Measurements from ENCODE around the gene RABAC1.

The RABAC1 gene

DNA sequence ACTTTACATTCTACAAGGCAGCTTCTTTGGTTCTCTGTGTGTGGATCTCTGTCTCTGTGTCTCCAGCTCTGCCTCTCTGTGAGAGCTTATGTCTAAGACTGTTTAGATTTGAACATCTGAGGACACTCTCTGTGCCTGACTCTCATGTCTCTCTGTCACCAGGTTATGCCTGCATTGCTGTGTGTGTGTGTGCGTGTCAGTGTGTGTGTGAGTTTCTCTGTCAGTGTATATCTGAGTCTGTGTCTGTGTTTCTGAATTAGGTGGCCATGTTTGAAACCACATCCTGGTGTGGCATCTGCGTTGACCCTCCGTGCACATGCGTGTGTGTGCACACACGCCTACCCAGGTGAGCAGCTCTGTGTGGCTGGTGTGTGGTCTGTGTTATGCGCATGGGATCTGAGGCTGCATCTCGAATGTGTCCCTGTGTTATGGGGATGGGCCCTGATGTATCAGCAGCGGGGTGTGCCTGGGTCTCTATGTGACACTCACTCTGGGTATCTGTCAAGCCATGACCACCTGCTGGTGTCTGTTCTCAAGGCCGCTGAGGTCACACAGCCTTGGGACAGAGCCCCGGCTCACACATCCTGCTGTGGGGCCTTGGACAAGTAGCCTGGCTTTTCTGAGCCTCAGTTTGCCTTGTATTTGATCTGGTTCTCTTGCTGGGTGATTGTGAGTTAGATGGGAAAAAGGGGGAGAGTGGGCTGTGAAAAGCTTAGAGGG, 28.2 kb upstream of the RABAC1 start:
- H3K79me2 ChIP-seq (ENCODE audit: control insufficient read depth, low read length) = peaks cover 2% of the 10 kb centered on the region
- H3K27ac ChIP-seq (ENCODE audit: low read depth, low read length) = no peak overlapping the region
- H3K9me3 ChIP-seq (ENCODE audit: control insufficient read depth, insufficient read depth, low read length) = no peaks in the 10 kb centered on the region
- peaks cover 26% of the 10 kb centered on the region for H3K36me3 ChIP-seq (ENCODE audit: control insufficient read depth, low read length)
- TF ChIP-seq EZH2phosphoT487 (IDR thresholded peaks at IDR 0.05; ENCODE audit: borderline replicate concordance, low read length) = no peak
- TF ChIP-seq, protein P1, sequence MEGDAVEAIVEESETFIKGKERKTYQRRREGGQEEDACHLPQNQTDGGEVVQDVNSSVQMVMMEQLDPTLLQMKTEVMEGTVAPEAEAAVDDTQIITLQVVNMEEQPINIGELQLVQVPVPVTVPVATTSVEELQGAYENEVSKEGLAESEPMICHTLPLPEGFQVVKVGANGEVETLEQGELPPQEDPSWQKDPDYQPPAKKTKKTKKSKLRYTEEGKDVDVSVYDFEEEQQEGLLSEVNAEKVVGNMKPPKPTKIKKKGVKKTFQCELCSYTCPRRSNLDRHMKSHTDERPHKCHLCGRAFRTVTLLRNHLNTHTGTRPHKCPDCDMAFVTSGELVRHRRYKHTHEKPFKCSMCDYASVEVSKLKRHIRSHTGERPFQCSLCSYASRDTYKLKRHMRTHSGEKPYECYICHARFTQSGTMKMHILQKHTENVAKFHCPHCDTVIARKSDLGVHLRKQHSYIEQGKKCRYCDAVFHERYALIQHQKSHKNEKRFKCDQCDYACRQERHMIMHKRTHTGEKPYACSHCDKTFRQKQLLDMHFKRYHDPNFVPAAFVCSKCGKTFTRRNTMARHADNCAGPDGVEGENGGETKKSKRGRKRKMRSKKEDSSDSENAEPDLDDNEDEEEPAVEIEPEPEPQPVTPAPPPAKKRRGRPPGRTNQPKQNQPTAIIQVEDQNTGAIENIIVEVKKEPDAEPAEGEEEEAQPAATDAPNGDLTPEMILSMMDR (IDR thresholded peaks at IDR 0.05; ENCODE audit: low read depth, low read length, poor library complexity, severe bottlenecking) = no peak
- H3K4me3 ChIP-seq (ENCODE audit: low read length) = no peak overlapping the region
- 0 out of 2 replicates have a peak, but pooled peaks cover under 1% of the 10 kb centered on the region for H4K20me1 ChIP-seq (ENCODE audit: control insufficient read depth, insufficient read depth, low read depth, low read length)
- no peaks in the 10 kb centered on the region for H3K9me2 ChIP-seq (replicated peaks; ENCODE audit: control insufficient read depth, low read length)
- no peaks in the 10 kb centered on the region; the same call in 1 of the 2 replicates for H3K4me1 ChIP-seq (ENCODE audit: control insufficient read depth, low read length)
- H3F3A ChIP-seq (ENCODE audit: control insufficient read depth, insufficient read depth) = no peaks in the 10 kb centered on the region
- no peak overlapping the region for H3K4me2 ChIP-seq (ENCODE audit: low read length)
- H3K27me3 ChIP-seq (ENCODE audit: control insufficient read depth, low read length) = no peaks in the 10 kb centered on the region

GRCh38 chr19:41984961-41985360, 25.8 kb upstream of the RABAC1 start:
- Histone ChIP-seq H3K27me3 (ENCODE audit: control insufficient read depth, low read length) (no peaks in the 10 kb centered on the region), H3K4me1 (ENCODE audit: control insufficient read depth, low read length) (no peaks in the 10 kb centered on the region), H3K9me2 (replicated peaks; ENCODE audit: control insufficient read depth, low read length) (no peaks in the 10 kb centered on the region), H3K4me3 (ENCODE audit: low read length) (no peak overlapping the region), H3K9me3 (ENCODE audit: control insufficient read depth, insufficient read depth, low read length) (no peaks in the 10 kb centered on the region), H3K79me2 (ENCODE audit: control insufficient read depth, low read length) (no peaks in the 10 kb centered on the region), H3K36me3 (ENCODE audit: control insufficient read depth, low read length) (peaks cover 39% of the 10 kb centered on the region), H3F3A (ENCODE audit: control insufficient read depth, insufficient read depth) (no peaks in the 10 kb centered on the region), H3K27ac (ENCODE audit: low read depth, low read length) (no peak overlapping the region), H3K4me2 (ENCODE audit: low read length) (no peak overlapping the region), H4K20me1 (ENCODE audit: control insufficient read depth, insufficient read depth, low read depth, low read length) (no peaks in the 10 kb centered on the region)
- TF ChIP-seq, protein P1 (IDR thresholded peaks at IDR 0.05; ENCODE audit: low read depth, low read length, poor library complexity, severe bottlenecking) = no peak
- no peak for TF ChIP-seq EZH2phosphoT487 (IDR thresholded peaks at IDR 0.05; ENCODE audit: borderline replicate concordance, low read length)

DNA sequence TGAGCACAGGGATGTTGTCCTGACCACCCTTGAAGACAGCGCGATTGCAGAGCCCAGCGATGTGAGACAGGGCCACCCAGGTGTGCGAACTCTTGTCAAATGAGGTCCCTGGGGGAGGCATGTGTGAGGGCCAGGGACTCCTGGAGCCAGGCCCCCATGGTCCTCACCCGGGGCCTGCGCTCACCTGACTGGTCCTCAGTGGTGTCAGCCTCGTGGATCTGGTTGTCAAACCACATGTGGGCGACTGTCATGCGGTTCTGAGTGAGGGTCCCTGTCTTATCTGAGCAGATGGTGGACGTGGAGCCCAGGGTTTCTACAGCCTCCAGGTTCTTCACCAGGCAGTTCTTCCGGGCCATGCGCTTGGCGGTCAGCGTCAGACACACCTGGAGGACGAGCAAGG, 22.6 kb upstream of the RABAC1 start:
- H3F3A ChIP-seq (ENCODE audit: control insufficient read depth, insufficient read depth) = no peaks in the 10 kb centered on the region
- H3K4me3 ChIP-seq (ENCODE audit: low read length) = no peak overlapping the region
- H3K9me2 ChIP-seq (replicated peaks; ENCODE audit: control insufficient read depth, low read length) = no peaks in the 10 kb centered on the region
- H3K4me2 ChIP-seq (ENCODE audit: low read length) = no peak overlapping the region
- H3K27me3 ChIP-seq (ENCODE audit: control insufficient read depth, low read length) = no peaks in the 10 kb centered on the region
- H3K4me1 ChIP-seq (ENCODE audit: control insufficient read depth, low read length) = no peaks in the 10 kb centered on the region
- H3K36me3 ChIP-seq (ENCODE audit: control insufficient read depth, low read length) = peaks cover 34% of the 10 kb centered on the region
- H3K79me2 ChIP-seq (ENCODE audit: control insufficient read depth, low read length) = no peaks in the 10 kb centered on the region
- H3K27ac ChIP-seq (ENCODE audit: low read depth, low read length) = no peak overlapping the region
- H3K9me3 ChIP-seq (ENCODE audit: control insufficient read depth, insufficient read depth, low read length) = no peaks in the 10 kb centered on the region
- no peak for TF ChIP-seq EZH2phosphoT487 (IDR thresholded peaks at IDR 0.05; ENCODE audit: borderline replicate concordance, low read length)
- TF ChIP-seq, protein P1 (IDR thresholded peaks at IDR 0.05; ENCODE audit: low read depth, low read length, poor library complexity, severe bottlenecking) = no peak
- H4K20me1 ChIP-seq (ENCODE audit: control insufficient read depth, insufficient read depth, low read depth, low read length) = no peaks in the 10 kb centered on the region

Measured in DOHH2 (cell line).